CD4-positive, CD25-positive, alpha-beta regulatory T cell (primary cell): ENCODE data around the gene SH3BP5L. TPM values are rescaled to one million over a fixed set of nuclear protein-coding genes. Genes with fewer than 3 reads are reported as not detected.
"Not testable (repeated sequence)": the region's sequence is repeated elsewhere in the genome, so short reads cannot be mapped to it uniquely, and the experiment has no call there.

Experiments used
- ATAC-seq, 2 donors: fragments of 150-1000 bp; cut with Tn5 transposase; one replicate each; pipeline ENCODE4 v1.10.0; 2021; ENCODE audit warnings: low read depth in 2 of 2, moderate number of reproducible peaks in 2 of 2, moderate library complexity in 1 of 2
- DNase-seq, 3 donors: peaks; one replicate each; pipeline versions ENCODE4 v3.0.0 to v3.0.0-alpha.2; 2012 to 2022; ENCODE audit warnings: mixed read lengths in 1 of 3
- H3K27ac ChIP-seq: one replicate; pipeline ENCODE4 v1.7.0; 2013; ENCODE audit warnings: mild to moderate bottlenecking, low read length; ENCODE audit not compliant: insufficient read depth, poor library complexity, severe bottlenecking
- H3K27me3 ChIP-seq: one replicate; pipeline ENCODE4 v1.7.0; 2013; ENCODE audit warnings: low read length; ENCODE audit not compliant: control insufficient read depth, insufficient read depth
- H3K36me3 ChIP-seq: one replicate; pipeline ENCODE4 v1.7.0; 2013; ENCODE audit warnings: mild to moderate bottlenecking, low read length, moderate library complexity; ENCODE audit not compliant: control insufficient read depth, insufficient read depth
- H3K4me1 ChIP-seq: 2 replicates; pipeline ENCODE4 v1.7.0; 2013; ENCODE audit warnings: mild to moderate bottlenecking, low read length; ENCODE audit not compliant: insufficient read depth, control insufficient read depth, poor library complexity, severe bottlenecking
- H3K4me3 ChIP-seq: one replicate; pipeline ENCODE4 v1.7.0; 2013; ENCODE audit warnings: low read depth, mild to moderate bottlenecking, low read length, moderate library complexity
- H3K9me3 ChIP-seq, 2 experiments: 1 replicate in 1 of 2; 2 replicates in 1 of 2; pipeline ENCODE4 v1.7.0; 2013; ENCODE audit warnings: low read length in 2 of 2, mild to moderate bottlenecking in 1 of 2, moderate library complexity in 1 of 2; ENCODE audit not compliant: control insufficient read depth in 2 of 2
- H3K27ac Mint-ChIP-seq, 3 donors: one replicate each; pipeline ENCODE4 v1.8.0; 2020 to 2022; ENCODE audit warnings: mild to moderate bottlenecking in 3 of 3, mixed read lengths in 3 of 3, moderate library complexity in 2 of 3
- H3K27me3 Mint-ChIP-seq: one replicate; pipeline ENCODE4 v1.8.0; 2022; ENCODE audit warnings: mild to moderate bottlenecking, mixed read lengths
- H3K36me3 Mint-ChIP-seq: one replicate; pipeline ENCODE4 v1.8.0; 2020; ENCODE audit warnings: mixed read lengths
- H3K4me1 Mint-ChIP-seq, 4 donors: one replicate each; pipeline ENCODE4 v1.8.0; 2020 to 2022; ENCODE audit warnings: mixed read lengths in 4 of 4, mild to moderate bottlenecking in 1 of 4
- H3K4me3 Mint-ChIP-seq, 4 donors: one replicate each; pipeline ENCODE4 v1.8.0; 2020 to 2022; ENCODE audit warnings: mild to moderate bottlenecking in 4 of 4, mixed read lengths in 4 of 4, moderate library complexity in 3 of 4
- H3K9me3 Mint-ChIP-seq, 7 donors: one replicate each; pipeline ENCODE4 v1.8.0; 2020 to 2022; ENCODE audit warnings: mixed read lengths in 7 of 7, mild to moderate bottlenecking in 3 of 7, moderate library complexity in 2 of 7
- polyA plus RNA-seq, 4 donors: library from polyadenylated mRNA; unstranded; fragments of 300-500 nt; fragmentation: Illumina TruSeq; gene quantifications; one replicate each; pipeline ENCODE4 v1.2.3, GENCODE V29; 2021
- total RNA-seq: library from RNA; stranded (reverse); gene quantifications from one replicate; pipeline ENCODE4 v1.2.3, GENCODE V29; 2022

SH3BP5L gene
- total and polyA plus RNA-seq, 5 donors from 2014 or later: 2.2 to 18.3 (median 5.0) TPM

GRCh38 chr1:248792342-248792741, 33.4 kb downstream of the SH3BP5L start:
- peak overlapping the region in 1 of 3 donors; percentile 81 for H3K27ac Mint-ChIP-seq

GRCh38 chr1:248791010-248791409, 34.7 kb downstream of the SH3BP5L start:
- no peaks in the 10 kb centered on the region for H3K4me1 Mint-ChIP-seq

More at GRCh38 chr1:248792342-248792741, 33.4 kb downstream of the SH3BP5L start:
- Histone ChIP-seq H3K4me3 (no peak overlapping the region), H3K4me1 (no peaks in the 10 kb centered on the region), H3K27ac (no peak overlapping the region), H3K27me3 (no peaks in the 10 kb centered on the region), H3K9me3 (peaks cover 4 to 17% of the 10 kb centered on the region in 2 experiments), H3K36me3 (no peaks in the 10 kb centered on the region)
- no peak for DNase-seq
- Mint-ChIP-seq H3K9me3 (peaks cover 2 to 18% (median 4%) of the 10 kb centered on the region in 7 donors), H3K4me3 (no peak overlapping the region), H3K4me1 (no peaks in the 10 kb centered on the region), H3K27me3 (peaks cover 38% of the 10 kb centered on the region), H3K36me3 (no peaks in the 10 kb centered on the region)
- no peak for ATAC-seq

GRCh38 chr1:248790456-248790855, 35.3 kb downstream of the SH3BP5L start:
- no peak overlapping the region for H3K4me3 Mint-ChIP-seq
- Histone ChIP-seq H3K27ac (no peak overlapping the region), H3K4me1 (no peaks in the 10 kb centered on the region), H3K27me3 (no peaks in the 10 kb centered on the region), H3K9me3 (peaks cover 0 to 14% of the 10 kb centered on the region in 2 experiments), H3K36me3 (no peaks in the 10 kb centered on the region), H3K4me3 (no peak overlapping the region)
- peaks cover 31% of the 10 kb centered on the region for H3K27me3 Mint-ChIP-seq
- ATAC-seq: no peak
- H3K36me3 Mint-ChIP-seq: no peaks in the 10 kb centered on the region
- H3K27ac Mint-ChIP-seq: no peak overlapping the region
- no peaks in the 10 kb centered on the region for H3K4me1 Mint-ChIP-seq
- DNase-seq: no peak
- peaks cover 0 to 13% (median 4%) of the 10 kb centered on the region in 7 donors for H3K9me3 Mint-ChIP-seq

More at GRCh38 chr1:248791010-248791409, 34.7 kb downstream of the SH3BP5L start:
- peaks cover 33% of the 10 kb centered on the region for H3K27me3 Mint-ChIP-seq
- DNase-seq (no peak), ATAC-seq (no peak)
- no peaks in the 10 kb centered on the region for H3K4me1 ChIP-seq
- H3K36me3 Mint-ChIP-seq: no peaks in the 10 kb centered on the region
- H3K9me3 ChIP-seq: peaks cover 4 to 17% of the 10 kb centered on the region in 2 experiments
- no peaks in the 10 kb centered on the region for H3K36me3 ChIP-seq
- no peak overlapping the region for H3K27ac ChIP-seq
- H3K4me3 ChIP-seq: no peak overlapping the region
- H3K27ac Mint-ChIP-seq: no peak overlapping the region
- H3K9me3 Mint-ChIP-seq: peaks cover 0 to 14% (median 4%) of the 10 kb centered on the region in 7 donors
- H3K4me3 Mint-ChIP-seq: no peak overlapping the region
- H3K27me3 ChIP-seq: no peaks in the 10 kb centered on the region

DNA sequence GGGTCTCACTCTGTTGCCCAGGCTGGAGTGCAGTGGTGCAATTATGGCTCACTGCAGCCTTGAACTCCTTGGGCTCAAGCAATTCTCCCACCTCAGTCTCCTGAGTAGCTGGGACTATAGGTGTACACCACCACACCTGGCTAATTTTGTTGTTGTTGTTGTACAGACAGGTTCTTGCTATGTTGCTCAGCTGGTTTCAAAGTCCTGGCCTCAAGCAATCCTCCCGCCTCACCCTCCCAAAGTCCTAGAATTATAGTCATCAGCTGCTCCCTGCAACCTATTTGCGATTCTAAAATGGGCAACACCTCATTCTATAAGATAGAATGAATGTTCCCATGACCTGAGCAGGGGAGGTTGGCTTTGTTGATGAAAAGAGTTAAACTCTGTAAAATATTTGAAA, 36.4 kb downstream of the SH3BP5L start:
- H3K36me3 Mint-ChIP-seq: not testable (repeated sequence)

GRCh38 chr1:248788327-248788726, 37.4 kb downstream of the SH3BP5L start:
- Histone ChIP-seq H3K27me3 (no peaks in the 10 kb centered on the region), H3K4me1 (no peaks in the 10 kb centered on the region), H3K36me3 (no peaks in the 10 kb centered on the region), H3K4me3 (no peak overlapping the region), H3K27ac (no peak overlapping the region), H3K9me3 (no peaks in the 10 kb centered on the region)
- H3K27ac Mint-ChIP-seq: no peak overlapping the region
- DNase-seq (no peak), ATAC-seq (no peak)
- H3K36me3 Mint-ChIP-seq: no peaks in the 10 kb centered on the region
- H3K9me3 Mint-ChIP-seq: peaks cover 0 to 4% (median 0%) of the 10 kb centered on the region in 7 donors
- H3K27me3 Mint-ChIP-seq: peaks cover 25% of the 10 kb centered on the region
- H3K4me1 Mint-ChIP-seq: no peaks in the 10 kb centered on the region
- no peak overlapping the region for H3K4me3 Mint-ChIP-seq

More for the DNA sequence above, 36.4 kb downstream of the SH3BP5L start:
- H3K27ac Mint-ChIP-seq, H3K36me3 ChIP-seq, H3K27ac ChIP-seq, DNase-seq, H3K4me3 ChIP-seq, H3K4me1 ChIP-seq, H3K9me3 Mint-ChIP-seq, H3K9me3 ChIP-seq, H3K4me3 Mint-ChIP-seq, H3K4me1 Mint-ChIP-seq, H3K27me3 ChIP-seq, ATAC-seq: not testable (repeated sequence)
- peaks cover 31% of the 10 kb centered on the region for H3K27me3 Mint-ChIP-seq

- no peak overlapping the region for H3K27ac Mint-ChIP-seq
- Histone ChIP-seq H3K36me3 (no peaks in the 10 kb centered on the region), H3K9me3 (no peaks in the 10 kb centered on the region), H3K4me1 (no peaks in the 10 kb centered on the region), H3K27ac (no peak overlapping the region), H3K4me3 (no peak overlapping the region), H3K27me3 (no peaks in the 10 kb centered on the region)
- no peak for ATAC-seq
- DNase-seq: no peak
- peaks cover 0 to 4% (median 0%) of the 10 kb centered on the region in 7 donors for H3K9me3 Mint-ChIP-seq
- no peaks in the 10 kb centered on the region for H3K36me3 Mint-ChIP-seq
- H3K4me3 Mint-ChIP-seq: no peak overlapping the region
- H3K4me1 Mint-ChIP-seq: no peaks in the 10 kb centered on the region
- peaks cover 30% of the 10 kb centered on the region for H3K27me3 Mint-ChIP-seq
Measured at GRCh38 chr1:248787430-248787829, 38.3 kb downstream of the SH3BP5L start.

- Mint-ChIP-seq H3K9me3 (peaks cover 0 to 5% (median 3%) of the 10 kb centered on the region in 7 donors), H3K4me3 (no peak overlapping the region), H3K4me1 (no peaks in the 10 kb centered on the region), H3K27ac (no peak overlapping the region), H3K36me3 (no peaks in the 10 kb centered on the region), H3K27me3 (peaks cover 36% of the 10 kb centered on the region)
- Histone ChIP-seq H3K4me1 (no peaks in the 10 kb centered on the region), H3K36me3 (no peaks in the 10 kb centered on the region), H3K27ac (no peak overlapping the region), H3K9me3 (peaks cover 2 to 3% of the 10 kb centered on the region in 2 experiments), H3K27me3 (no peaks in the 10 kb centered on the region), H3K4me3 (no peak overlapping the region)
- no peak for DNase-seq
- ATAC-seq: no peak
Measured at GRCh38 chr1:248786156-248786555, 39.6 kb downstream of the SH3BP5L start.

GRCh38 chr1:248783367-248783766, 42.3 kb downstream of the SH3BP5L start:
- Mint-ChIP-seq H3K4me1 (no peaks in the 10 kb centered on the region), H3K9me3 (peaks cover 0 to 16% (median 5%) of the 10 kb centered on the region in 7 donors), H3K4me3 (no peak overlapping the region), H3K27ac (no peak overlapping the region), H3K27me3 (peaks cover 18% of the 10 kb centered on the region), H3K36me3 (no peaks in the 10 kb centered on the region)
- H3K4me3 ChIP-seq: no peak overlapping the region
- DNase-seq: no peak
- no peak for ATAC-seq
- H3K4me1 ChIP-seq: no peaks in the 10 kb centered on the region
- H3K36me3 ChIP-seq: no peaks in the 10 kb centered on the region
- no peaks in the 10 kb centered on the region for H3K27me3 ChIP-seq
- no peak overlapping the region for H3K27ac ChIP-seq
- peaks cover 2 to 4% of the 10 kb centered on the region in 2 experiments for H3K9me3 ChIP-seq
